ENCODE measurements around the gene CTSO.
"Not testable (repeated sequence)": the region's sequence is repeated elsewhere in the genome, so short reads cannot be mapped to it uniquely, and the experiment has no call there.

Gene CTSO

GRCh38 chr4:155954939-155955338 lies 1.3 kb upstream of the CTSO start:
- DNase-seq (ENCODE audit: low read depth in 2 of 2), result no peak

DNA sequence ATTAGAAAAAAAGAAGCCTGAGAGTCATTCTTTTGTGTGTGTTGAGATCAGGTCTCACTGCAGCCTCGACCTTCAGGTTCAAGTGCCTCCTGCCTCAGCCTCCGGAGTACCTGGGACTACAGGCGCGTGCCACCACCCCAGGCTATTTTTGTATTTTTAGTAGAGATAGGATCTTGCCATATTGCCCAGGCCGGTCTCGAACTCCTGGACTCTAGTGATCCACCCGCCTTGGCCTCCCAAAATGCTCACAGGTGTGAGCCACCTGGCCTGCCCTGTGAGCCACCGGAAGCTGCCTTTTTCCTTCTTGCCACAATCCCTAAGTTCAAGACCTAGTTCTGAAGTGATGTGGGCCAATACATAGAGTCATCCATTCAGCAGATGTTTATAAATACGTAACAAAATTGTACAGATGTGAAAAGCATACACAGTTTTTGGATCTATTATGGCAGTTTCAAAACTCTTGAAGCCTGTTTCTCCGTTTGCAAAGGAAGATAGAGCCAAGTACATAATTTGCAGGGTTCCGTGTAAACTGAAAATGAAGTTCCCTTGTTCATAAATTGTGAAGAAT lies 536 bp upstream of the CTSO start:
- DNase-seq (ENCODE audit: low read depth in 2 of 2), result no peak

GRCh38 chr4:155952501-155952901 lies 1.2 kb downstream of the CTSO start:
- DNase-seq (ENCODE audit: low read depth in 2 of 2), result no peak

DNA sequence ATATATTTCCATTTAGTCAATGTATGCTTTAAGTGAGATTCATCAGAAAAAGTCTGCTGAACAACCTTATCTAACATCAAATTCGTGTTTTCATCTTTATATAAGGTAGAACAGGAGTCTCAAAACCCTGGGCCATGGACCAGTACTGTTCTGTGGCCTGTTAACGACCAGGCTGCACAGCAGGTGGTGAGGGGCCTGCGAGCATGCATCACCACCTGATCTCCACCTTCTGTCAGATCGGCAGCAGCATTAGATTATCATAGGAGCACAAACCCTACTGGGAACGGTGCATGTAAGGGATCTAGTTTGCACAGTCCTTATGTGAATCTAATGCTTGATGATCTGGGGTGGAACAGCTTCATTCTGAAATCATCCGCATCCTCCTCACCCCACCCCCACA lies 3.2 kb downstream of the CTSO start:
- no peak for DNase-seq (ENCODE audit: low read depth in 2 of 2)

GRCh38 chr4:155948541-155948940 lies 5.1 kb downstream of the CTSO start:
- DNase-seq (ENCODE audit: low read depth in 2 of 2), result no peak

GRCh38 chr4:155946486-155946885 lies 7.2 kb downstream of the CTSO start:
- no peak for DNase-seq (ENCODE audit: low read depth in 2 of 2)

GRCh38 chr4:155944516-155944915 lies 9.2 kb downstream of the CTSO start:
- no peak for DNase-seq (ENCODE audit: low read depth in 2 of 2)

- no peak for DNase-seq (ENCODE audit: low read depth in 2 of 2)
Observed at GRCh38 chr4:155943605-155944291, 9.9 kb downstream of the CTSO start.

GRCh38 chr4:155941820-155942219 lies 11.8 kb downstream of the CTSO start:
- no peak for DNase-seq (ENCODE audit: low read depth in 2 of 2)

GRCh38 chr4:155941085-155941790 lies 12.4 kb downstream of the CTSO start:
- DNase-seq (ENCODE audit: low read depth in 2 of 2), result no peak

- no peak for DNase-seq (ENCODE audit: low read depth in 2 of 2)
Observed at GRCh38 chr4:155935389-155935986, 18.2 kb downstream of the CTSO start.

DNA sequence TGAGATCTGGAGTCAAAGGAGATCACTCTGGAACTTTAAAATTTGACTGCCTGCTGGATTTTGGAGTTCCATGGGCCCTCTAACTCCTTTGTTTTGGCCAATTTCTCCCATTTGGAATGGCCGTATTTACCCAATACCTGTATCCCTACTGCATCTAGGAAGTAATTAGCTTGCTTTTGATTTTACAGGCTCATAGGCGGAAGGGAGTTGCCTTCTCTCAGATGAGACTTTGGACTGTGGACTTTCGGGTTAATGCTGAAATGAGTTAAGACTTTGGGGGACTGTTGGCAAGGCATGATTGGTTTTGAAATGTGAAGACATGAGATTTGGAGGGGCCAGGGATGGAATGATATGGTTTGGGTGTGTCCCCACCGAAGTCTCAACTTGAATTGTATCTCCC lies 19.0 kb downstream of the CTSO start:
- DNase-seq (ENCODE audit: low read depth in 2 of 2), result not testable (repeated sequence)

- no peak for DNase-seq (ENCODE audit: low read depth in 2 of 2)
Observed at GRCh38 chr4:155931634-155932033, 22.0 kb downstream of the CTSO start.

DNA sequence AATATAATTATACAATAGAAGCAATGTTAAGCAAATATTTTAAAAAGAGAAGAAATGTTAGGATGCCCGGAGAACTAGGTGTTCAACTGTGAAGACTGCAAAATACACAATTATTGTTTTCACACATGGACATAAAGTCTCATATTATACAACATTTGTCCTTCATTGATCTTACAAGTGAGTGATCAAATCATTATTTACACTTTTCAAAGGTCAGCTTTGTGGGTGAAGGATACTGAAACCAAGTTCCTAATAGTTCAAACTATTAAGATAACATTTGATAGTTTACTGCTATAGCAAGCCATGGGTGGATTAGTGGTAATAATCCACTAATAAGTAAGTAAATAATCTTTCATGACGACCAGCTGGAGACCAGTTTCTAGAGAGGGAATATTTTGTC lies 23.3 kb downstream of the CTSO start:
- DNase-seq (ENCODE audit: low read depth in 2 of 2), result no peak

- no peak for DNase-seq (ENCODE audit: low read depth in 2 of 2)
Observed at GRCh38 chr4:155929833-155930232, 23.8 kb downstream of the CTSO start.

GRCh38 chr4:155924637-155925036 lies 29.0 kb downstream of the CTSO start:
- no peak for DNase-seq (ENCODE audit: low read depth in 2 of 2)

GRCh38 chr4:155921597-155921996 lies 32.1 kb downstream of the CTSO start:
- no peak for DNase-seq (ENCODE audit: low read depth in 2 of 2)

DNA sequence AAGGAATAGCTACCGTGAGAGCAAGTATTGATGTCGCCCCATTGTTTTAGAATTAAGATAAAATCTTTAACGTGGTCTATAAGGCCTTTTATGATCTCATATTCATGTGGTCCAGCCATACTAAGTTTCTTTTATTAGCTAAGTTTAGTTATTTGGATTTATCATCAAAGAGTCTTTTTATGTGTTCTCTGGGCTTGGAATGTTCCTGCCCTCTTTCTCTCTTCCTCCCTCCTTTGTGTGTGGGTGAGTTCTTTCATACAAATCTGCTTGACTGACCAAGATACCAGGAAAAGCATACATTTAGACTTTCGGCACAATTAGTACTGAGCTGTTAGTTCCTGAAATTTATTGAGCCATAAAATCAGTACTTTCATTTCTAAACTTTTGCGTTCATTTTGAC lies 38.9 kb downstream of the CTSO start:
- no peak for DNase-seq (ENCODE audit: low read depth in 2 of 2)

GRCh38 chr4:155911905-155912304 lies 41.8 kb downstream of the CTSO start:
- DNase-seq (ENCODE audit: low read depth in 2 of 2), result no peak

GRCh38 chr4:155909615-155910226 lies 43.9 kb downstream of the CTSO start:
- no peak for DNase-seq (ENCODE audit: low read depth in 2 of 2)

GRCh38 chr4:155908187-155909139 lies 45.2 kb downstream of the CTSO start:
- DNase-seq (ENCODE audit: low read depth in 2 of 2), result no peak
